ENCODE data around the gene PSMA7. TPM values are rescaled to one million over a fixed set of nuclear protein-coding genes. Genes with fewer than 3 reads are reported as not detected.

The PSMA7 gene
- total RNA-seq = 559 and 583 TPM in 2 replicates

DNA sequence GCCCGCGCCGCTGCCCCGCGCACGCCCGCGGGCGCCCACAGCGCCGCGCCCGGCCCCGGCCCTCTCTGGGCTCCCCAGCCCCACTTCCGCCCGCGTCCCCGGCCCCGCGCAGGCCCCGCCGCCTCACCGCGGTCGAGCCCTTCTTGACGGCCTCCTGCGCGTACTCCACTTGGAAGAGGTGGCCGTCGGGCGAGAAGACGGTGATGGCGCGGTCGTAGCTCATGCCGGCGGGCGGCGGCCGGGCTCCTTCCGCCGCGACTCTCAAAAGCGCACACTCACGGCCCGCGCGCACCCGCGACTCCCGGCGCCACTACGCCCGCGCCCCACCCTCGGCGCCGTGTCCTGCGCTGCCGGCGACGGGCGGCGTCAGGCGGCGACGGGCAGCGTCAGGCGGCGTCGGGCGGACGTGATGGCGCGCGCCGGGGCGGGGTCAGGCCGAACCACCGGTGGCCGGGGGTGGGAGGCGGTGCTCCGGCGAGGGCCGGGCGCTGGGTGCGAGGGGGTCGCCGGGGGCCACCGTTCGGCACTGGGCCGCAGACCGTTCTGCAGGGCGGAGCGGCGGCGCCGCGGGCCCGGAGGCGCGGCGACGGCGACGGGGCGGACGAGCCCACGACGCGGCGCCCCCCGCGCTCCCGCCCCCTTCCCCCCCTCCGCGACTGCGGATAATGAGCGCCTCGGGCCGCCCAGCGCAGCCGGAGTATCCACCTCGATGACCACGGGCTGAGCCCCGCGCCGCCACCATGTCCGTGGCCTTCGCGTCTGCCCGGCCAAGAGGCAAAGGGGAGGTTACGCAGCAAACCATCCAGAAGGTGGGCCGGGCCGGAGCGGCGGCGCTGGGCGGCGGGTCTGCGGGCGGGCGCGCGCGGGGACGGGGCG, at the start of gene PSMA7, which contains the start of gene SS18L1:
Gene PSMA7, minus strand, starts transcription at position 314 of the 876 bp plus-strand sequence. Its CDS starts 91 bp downstream, at position 223.
Gene SS18L1, plus strand, starts transcription at position 689 of the 876 bp plus-strand sequence. Its CDS starts 52 bp downstream, at position 741.

DNA sequence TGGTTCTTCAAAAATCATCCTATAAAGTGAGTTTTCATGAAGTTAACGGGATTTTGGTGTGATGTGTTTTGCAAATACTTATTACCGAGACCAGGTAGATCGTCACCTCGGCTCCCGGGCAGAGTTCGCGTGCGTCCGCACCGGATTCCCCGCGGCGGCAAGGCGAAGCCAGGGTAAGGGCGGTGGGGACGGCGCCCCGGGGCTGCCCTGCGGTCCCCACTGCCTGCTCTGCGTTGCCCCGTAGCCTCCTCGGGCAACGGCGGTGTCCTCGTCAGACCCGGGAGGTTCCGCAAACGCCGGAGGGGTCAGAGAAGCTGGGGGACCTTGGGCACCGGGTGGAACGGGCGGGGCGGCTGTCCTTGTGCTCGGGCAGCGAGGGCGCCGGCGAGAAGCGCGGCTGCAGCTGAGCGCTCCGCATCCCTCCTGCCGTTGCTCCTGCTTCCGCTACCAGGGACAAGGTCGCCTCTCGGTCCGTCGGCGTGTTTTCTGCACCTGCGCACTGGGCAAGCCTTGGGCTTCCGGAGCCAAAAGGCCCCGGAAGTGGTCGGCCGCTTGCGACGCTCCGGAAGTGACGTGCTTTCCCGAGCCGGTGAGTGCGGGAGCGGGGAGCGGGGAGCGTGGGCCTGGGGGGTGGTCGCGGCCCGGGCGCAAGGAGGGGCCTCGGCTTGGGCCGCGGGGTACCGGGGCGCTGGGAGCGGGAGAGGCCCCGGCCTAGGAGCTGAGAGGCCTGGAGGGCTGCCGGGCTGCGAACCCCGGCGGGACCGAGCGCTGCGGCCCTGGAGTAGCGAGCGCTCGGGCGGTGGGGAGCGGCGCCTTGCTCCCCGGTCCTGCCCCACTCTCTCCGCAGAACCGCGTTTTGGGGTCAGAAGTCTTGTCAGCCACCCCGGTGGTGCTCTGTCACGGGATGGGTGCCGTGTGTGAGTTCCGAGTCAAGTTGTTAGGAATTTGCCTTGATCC, 39.6 kb upstream of the PSMA7 start, which contains the start of gene MTG2:
Gene MTG2, plus strand, starts transcription at position 560 of the 957 bp plus-strand sequence. CDS start 10,393 bp downstream, outside the sequence.

DNA sequence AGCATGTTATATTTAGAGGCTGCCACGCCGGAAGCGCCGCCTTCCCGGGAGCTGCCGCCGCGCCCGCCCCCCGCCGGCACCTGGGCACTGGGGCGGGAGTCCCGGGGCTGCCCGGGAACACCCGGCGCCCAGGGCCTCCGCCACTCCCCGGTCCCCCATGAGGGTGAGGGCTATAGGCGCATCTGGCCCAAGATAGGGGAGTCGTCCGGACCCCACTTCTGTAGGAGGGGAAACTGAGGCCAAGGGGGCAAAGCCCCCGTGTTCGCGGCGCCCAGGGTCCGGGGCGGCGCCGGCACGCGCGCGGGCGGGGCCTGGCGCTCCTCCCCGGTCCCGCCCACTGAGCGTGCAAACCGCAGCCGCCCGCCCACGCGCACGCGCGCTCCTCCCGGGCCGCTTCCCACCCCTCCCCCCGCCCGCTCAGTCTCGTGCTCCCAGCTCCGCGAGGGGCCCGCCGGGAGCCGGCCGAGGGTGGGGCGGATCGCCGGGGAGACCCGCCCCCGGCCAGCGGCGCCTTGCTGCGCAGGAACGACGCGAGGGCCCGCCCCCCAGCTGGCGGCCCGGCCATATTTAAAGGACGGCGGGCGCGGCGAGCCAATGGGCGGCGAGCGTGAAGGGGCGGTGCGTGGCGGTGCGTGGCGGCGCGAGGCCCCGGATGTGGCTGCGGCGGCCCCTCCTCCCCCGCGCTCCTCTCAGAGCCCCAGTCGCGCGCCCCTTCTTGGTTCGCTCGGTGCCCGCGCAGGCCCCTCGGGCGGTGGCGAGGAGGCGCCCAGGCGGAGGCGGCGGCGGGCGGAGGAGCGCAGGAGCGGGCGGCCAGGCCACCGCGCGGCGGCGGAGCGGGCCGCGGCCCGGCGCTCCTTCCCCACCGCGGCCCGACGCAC, 21.2 kb downstream of the PSMA7 start, which contains the start of gene LSM14B:
Gene LSM14B, plus strand, starts transcription at position 700 of the 878 bp plus-strand sequence. CDS start 192 bp downstream, outside the sequence.

Other genes starting within 250 kb of the PSMA7 start
- gene TAF4, start 77.5 kb downstream of the PSMA7 start, total RNA-seq = 2.9 and 5.3 TPM in 2 replicates
- 35.2 and 36.6 TPM in 2 replicates for gene LSM14B, start 20.9 kb downstream of the PSMA7 start, total RNA-seq
- gene SS18L1, start 375 bp upstream of the PSMA7 start, total RNA-seq = 9.8 and 13.5 TPM in 2 replicates
- gene MTG2, start 39.6 kb upstream of the PSMA7 start, total RNA-seq = 14.4 and 16.8 TPM in 2 replicates
- not detected in 2 replicates for gene HRH3, start 76.9 kb upstream of the PSMA7 start, total RNA-seq
- gene OSBPL2, start 95.1 kb upstream of the PSMA7 start, total RNA-seq = 17.2 and 26.8 TPM in 2 replicates
- gene ADRM1, start 159.6 kb upstream of the PSMA7 start, total RNA-seq = 110 and 141 TPM in 2 replicates
- gene LAMA5, start 223.9 kb upstream of the PSMA7 start, total RNA-seq = 59.0 and 137 TPM in 2 replicates
- 1,391 and 1,978 TPM in 2 replicates for gene RPS21, start 243.7 kb upstream of the PSMA7 start, total RNA-seq